HS-27A (cell line): ENCODE results near the gene GALNT4.

Source experiments
- DNase-seq: peaks from one replicate; pipeline ENCODE4 v3.0.0-alpha.2; 2012; ENCODE audit warnings: low read depth, missing footprints

The GALNT4 gene

GRCh38 chr12:89493670-89494302 lies 30.8 kb downstream of the GALNT4 start:
- DNase-seq = no peak

- DNase-seq = no peak
These were observed 31.7 kb downstream of the GALNT4 start for GRCh38 chr12:89492883-89493282.

- DNase-seq = no peak
These were observed 33.7 kb downstream of the GALNT4 start for GRCh38 chr12:89490922-89491321.

- no peak for DNase-seq
These were observed 38.3 kb downstream of the GALNT4 start for GRCh38 chr12:89486264-89486663.

- no peak for DNase-seq
These were observed 40.1 kb downstream of the GALNT4 start for GRCh38 chr12:89484470-89484869.

- DNase-seq = no peak
These were observed 43.2 kb downstream of the GALNT4 start for GRCh38 chr12:89481213-89481914.

GRCh38 chr12:89479982-89480381 lies 44.6 kb downstream of the GALNT4 start:
- no peak for DNase-seq

GRCh38 chr12:89477633-89478279 lies 46.8 kb downstream of the GALNT4 start:
- no peak for DNase-seq

GRCh38 chr12:89476904-89477595 lies 47.5 kb downstream of the GALNT4 start:
- DNase-seq = no peak

- DNase-seq = no peak
These were observed 48.4 kb downstream of the GALNT4 start for GRCh38 chr12:89476232-89476631.

GRCh38 chr12:89475203-89475990 lies 49.2 kb downstream of the GALNT4 start:
- no peak for DNase-seq

GRCh38 chr12:89474615-89475014 lies 50.0 kb downstream of the GALNT4 start:
- no peak for DNase-seq
